ENCODE data around the gene PARD6G.

- TF ChIP-seq POLR2AphosphoS5 (IDR thresholded peaks at IDR 0.05; ENCODE audit: low read depth, low read length) (no peak), POLR2A (IDR thresholded peaks at IDR 0.05; ENCODE audit: low read depth, low read length) (no peak), SPI1 (IDR thresholded peaks at IDR 0.05; ENCODE audit: low read depth, low read length) (no peak), TAF1 (IDR thresholded peaks at IDR 0.05; ENCODE audit: low read depth, low read length) (no peak)
Observed at GRCh38 chr18:80196528-80197320, 50.6 kb downstream of the PARD6G start.
